GM12865 (cell line): ENCODE results near the gene LIPC.

Source experiments
- DNase-seq: peaks from one replicate; pipeline ENCODE4 v3.0.0; 2010; ENCODE audit warnings: low read depth
- H3K4me3 ChIP-seq: 2 replicates; pipeline ENCODE4 v1.5.1; 2011; ENCODE audit warnings: mild to moderate bottlenecking, low read depth, low read length, control low read depth
- TF ChIP-seq, protein P1 (sequence below): IDR thresholded peaks from 2 replicates; pipeline ENCODE4 v1.5.1; 2011; ENCODE audit warnings: low read length, control low read depth, low read depth, inconsistent platforms; ENCODE audit not compliant: insufficient read depth; ENCODE audit errors: missing control alignments

LIPC gene

DNA sequence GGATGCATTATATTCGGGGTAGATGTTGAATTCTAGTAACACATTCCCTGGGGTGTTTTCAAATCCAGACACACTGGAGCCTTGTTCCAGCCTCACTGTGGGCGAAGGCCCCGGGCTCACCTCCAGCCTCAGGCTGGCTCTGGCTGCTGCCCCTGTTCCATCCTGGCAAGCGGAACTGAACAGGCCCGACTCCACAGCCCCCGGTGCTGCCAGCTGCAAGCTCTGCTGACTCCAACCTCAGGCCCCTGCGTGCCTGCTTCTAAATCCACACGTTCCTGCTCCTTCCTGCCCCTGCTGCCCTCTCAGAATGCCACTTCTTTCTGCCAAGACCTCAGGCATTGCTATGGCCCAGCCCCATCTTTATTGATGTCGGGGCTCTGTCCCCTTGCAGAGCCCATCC is 90.6 kb downstream of the LIPC start:
- H3K4me3 ChIP-seq, result no peak overlapping the region
- DNase-seq, result no peak
- TF ChIP-seq, protein P1, sequence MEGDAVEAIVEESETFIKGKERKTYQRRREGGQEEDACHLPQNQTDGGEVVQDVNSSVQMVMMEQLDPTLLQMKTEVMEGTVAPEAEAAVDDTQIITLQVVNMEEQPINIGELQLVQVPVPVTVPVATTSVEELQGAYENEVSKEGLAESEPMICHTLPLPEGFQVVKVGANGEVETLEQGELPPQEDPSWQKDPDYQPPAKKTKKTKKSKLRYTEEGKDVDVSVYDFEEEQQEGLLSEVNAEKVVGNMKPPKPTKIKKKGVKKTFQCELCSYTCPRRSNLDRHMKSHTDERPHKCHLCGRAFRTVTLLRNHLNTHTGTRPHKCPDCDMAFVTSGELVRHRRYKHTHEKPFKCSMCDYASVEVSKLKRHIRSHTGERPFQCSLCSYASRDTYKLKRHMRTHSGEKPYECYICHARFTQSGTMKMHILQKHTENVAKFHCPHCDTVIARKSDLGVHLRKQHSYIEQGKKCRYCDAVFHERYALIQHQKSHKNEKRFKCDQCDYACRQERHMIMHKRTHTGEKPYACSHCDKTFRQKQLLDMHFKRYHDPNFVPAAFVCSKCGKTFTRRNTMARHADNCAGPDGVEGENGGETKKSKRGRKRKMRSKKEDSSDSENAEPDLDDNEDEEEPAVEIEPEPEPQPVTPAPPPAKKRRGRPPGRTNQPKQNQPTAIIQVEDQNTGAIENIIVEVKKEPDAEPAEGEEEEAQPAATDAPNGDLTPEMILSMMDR, result no peak

DNA sequence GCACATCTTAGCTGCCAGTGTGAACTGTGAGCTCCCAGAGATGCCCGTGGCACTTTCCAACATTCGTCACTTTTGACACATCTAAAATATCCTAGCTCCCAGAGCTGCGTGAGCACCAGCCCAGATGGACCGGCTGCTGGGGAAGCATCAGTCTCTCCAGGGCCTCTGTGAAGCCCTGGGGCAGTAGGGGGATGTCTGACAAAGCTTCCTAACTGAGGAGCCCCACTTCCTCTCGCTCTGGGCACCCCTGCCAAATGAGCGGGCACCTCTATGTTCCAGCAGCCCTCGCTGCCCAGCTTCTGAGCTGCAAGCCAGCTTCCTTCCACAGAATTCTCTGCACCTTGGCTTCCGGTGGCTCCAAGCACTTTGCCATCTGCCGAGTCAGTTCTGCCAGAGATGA is 91.1 kb downstream of the LIPC start:
- H3K4me3 ChIP-seq, result no peak overlapping the region
- TF ChIP-seq, protein P1, result no peak
- no peak for DNase-seq

DNA sequence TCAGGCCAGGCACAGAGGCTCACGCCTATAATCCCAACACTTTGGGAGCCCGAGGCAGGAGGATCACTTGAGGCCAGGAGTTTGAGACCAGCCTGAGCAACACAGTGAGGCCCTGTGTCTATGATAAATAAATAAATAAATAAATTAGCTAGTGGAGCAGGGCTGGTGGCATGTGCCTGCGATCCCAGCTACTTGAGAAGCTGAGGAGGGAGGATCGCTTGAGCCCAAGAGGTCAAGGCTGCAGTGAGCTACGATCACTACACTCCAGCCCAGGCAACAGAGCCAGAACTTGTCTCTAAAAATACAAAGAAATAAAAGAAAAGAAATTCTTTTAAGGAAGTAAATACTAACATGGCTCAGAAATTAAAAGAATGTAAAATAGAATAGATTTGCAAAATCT is 91.8 kb downstream of the LIPC start:
- DNase-seq, result no peak
- no peak overlapping the region for H3K4me3 ChIP-seq
- TF ChIP-seq, protein P1, result no peak

DNA sequence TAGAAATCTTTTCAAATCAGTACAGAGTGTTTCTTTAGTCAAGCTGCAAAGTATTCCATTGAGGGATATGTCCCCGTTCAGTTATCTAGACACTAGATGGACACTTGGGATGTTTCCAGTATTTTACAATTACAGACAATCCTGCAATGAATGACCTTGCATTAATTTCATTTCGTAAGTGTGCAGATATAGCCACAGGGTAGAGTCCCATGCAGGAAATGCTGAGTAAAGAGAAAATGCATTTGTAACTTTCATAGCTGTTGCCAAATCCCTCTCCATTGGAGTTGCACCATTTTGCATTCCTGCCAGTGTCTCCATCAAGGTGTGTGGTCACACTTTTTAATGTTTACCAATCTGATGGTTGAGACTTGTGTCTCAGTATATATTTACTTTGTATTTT is 92.5 kb downstream of the LIPC start:
- H3K4me3 ChIP-seq, result no peak overlapping the region
- TF ChIP-seq, protein P1, result no peak
- no peak for DNase-seq

DNA sequence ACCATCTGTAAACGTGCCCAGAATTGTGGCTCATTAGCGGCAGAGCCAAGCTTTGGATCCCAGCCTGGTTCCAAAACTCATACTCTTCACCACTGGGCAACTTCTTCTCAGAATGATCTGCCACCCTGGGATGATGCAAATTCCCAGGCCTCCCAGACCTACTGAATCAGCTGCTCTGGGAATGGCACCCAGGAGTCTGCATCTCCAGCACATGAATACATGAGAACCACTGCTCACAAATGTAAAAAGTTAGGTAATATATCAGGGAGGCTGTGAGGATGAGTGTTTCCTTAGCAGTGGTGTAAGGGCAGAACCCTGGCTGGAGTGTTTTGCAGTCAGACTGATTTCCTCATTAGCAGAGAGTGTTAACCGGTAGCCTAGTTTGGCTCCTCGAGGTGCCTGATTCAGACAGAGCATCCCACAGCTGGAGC is 94.2 kb downstream of the LIPC start:
- H3K4me3 ChIP-seq, result no peak overlapping the region
- DNase-seq, result no peak
- TF ChIP-seq, protein P1, result no peak

DNA sequence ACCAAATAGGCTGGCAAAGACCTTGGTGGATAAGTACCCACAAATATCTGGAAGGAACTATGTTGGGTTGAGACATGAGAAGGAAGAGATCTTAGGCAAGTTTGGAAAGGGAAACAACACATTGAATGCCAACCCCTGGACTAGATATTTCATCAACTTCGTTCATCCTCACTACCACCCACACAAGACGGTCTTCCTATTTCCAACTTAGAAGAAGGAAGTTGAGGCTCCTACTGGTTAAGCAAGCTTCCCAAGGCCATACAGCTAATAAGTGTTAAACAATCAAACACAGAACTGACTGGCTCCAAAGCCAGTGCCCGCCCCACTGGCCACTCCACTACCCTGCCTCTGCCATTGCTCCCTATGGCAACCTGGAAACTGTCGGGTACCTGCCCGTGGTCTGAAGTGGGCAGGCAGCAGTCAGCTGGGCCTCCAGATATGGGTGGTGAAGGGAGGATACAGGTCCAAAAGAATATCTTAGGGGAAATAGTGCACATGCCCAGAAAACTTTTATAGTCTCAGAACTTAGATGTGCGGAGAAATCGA is 94.9 kb downstream of the LIPC start:
- no peak for DNase-seq
- TF ChIP-seq, protein P1, result no peak
- no peak overlapping the region for H3K4me3 ChIP-seq

DNA sequence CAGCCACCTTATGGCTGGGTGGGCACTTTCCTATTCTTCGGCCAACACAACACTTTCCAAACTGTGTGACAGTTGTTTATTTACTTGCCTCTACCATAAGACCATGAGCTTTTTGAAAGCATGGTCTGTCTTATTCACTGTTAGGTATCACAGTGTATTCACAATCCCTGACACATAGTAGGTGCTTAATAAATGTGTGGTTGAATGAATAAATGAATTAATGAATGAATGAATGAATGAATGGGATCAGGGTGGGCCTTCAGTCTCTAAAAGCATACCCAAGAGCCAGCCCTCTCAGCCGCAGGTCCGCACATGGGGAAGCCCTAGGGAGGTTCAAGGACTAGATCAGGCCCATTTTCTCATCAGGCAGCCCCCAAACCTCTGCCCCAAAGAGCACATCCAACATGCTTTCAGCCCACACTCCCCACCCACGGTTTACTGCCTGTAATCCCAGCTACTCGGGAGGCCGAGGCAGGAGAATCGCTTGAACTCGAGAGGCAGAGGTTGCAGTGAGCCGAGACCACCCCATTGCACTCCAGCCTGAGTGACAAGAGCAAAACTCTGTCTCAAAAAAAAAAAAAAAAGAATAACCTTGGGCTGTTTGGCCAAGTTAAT is 95.9 kb downstream of the LIPC start:
- H3K4me3 ChIP-seq, result no peak overlapping the region
- TF ChIP-seq, protein P1, result no peak
- no peak for DNase-seq
